ENCODE measurements around the gene ZBTB7A.
"Not testable (repeated sequence)": the region's sequence is repeated elsewhere in the genome, so short reads cannot be mapped to it uniquely, and the experiment has no call there.

The ZBTB7A gene

DNA sequence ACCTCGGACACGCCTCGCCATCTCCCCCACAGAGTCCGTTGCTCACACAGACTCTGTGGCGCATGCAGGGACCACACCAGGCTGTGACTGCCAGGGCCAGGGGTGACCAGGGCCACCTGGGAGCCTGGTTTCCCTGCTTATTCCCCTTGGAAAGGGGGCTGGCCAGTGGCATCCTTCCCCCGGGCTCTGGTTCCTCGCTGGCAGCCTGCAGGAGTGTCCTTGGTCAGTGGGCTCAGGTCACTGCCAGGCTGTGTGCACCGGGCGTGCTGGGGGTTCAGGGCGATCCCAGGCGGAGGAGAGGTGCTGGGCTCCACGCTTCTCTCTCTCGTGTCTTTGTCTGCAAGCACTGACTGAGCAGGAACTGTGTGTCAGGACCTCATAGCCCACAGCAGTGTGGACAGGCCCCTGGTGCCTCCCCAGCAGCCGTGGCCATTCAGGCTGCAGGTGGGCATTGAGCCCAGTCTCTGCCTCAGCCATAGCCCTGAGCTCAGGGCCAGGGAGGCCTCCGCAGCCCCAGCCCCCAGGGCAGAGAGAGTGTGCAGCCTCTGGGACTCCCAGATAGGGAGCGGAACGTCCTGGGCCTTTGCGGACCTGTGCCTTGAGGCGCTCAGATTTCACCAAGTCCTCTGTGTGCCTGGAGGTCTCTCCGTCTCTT is 52.7 kb downstream of the ZBTB7A start:
- Histone ChIP-seq H3K4me1 (ENCODE audit: insufficient read depth, low read length, poor library complexity, severe bottlenecking) (peaks cover 17% of the 10 kb centered on the region), H4K20me1 (ENCODE audit: insufficient read depth, low read length, poor library complexity, severe bottlenecking) (peaks cover 44% of the 10 kb centered on the region)
- TF ChIP-seq EZH2phosphoT487 (IDR thresholded peaks at IDR 0.05; ENCODE audit: borderline replicate concordance) = no peak
- TF ChIP-seq, protein P1, sequence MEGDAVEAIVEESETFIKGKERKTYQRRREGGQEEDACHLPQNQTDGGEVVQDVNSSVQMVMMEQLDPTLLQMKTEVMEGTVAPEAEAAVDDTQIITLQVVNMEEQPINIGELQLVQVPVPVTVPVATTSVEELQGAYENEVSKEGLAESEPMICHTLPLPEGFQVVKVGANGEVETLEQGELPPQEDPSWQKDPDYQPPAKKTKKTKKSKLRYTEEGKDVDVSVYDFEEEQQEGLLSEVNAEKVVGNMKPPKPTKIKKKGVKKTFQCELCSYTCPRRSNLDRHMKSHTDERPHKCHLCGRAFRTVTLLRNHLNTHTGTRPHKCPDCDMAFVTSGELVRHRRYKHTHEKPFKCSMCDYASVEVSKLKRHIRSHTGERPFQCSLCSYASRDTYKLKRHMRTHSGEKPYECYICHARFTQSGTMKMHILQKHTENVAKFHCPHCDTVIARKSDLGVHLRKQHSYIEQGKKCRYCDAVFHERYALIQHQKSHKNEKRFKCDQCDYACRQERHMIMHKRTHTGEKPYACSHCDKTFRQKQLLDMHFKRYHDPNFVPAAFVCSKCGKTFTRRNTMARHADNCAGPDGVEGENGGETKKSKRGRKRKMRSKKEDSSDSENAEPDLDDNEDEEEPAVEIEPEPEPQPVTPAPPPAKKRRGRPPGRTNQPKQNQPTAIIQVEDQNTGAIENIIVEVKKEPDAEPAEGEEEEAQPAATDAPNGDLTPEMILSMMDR (conservative IDR thresholded peaks at IDR 0.05; ENCODE audit: low read length) = no peak

DNA sequence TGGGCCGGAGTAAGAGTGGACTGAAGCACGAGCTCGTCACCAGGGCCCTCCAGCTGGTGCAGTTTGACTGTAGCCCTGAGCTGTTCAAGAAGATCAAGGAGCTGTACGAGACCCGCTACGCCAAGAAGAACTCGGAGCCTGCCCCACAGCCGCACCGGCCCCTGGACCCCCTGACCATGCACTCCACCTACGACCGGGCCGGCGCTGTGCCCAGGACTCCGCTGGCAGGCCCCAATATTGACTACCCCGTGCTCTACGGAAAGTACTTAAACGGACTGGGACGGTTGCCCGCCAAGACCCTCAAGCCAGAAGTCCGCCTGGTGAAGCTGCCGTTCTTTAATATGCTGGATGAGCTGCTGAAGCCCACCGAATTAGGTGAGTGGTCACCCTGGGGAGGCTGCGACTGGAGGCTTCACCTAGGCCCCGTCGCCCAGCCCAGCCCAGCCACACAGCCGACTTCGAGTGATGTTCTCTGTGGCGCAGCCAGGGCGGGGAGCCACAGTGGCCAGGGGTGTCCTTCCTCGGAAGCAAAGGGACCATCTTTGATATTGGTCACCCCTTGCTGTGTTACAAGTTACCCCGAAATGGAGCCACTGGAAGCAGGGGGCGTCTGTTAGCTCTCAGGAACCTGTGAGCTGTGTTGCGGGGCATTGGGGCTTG is 53.6 kb downstream of the ZBTB7A start:
- H3K36me3 ChIP-seq (ENCODE audit: insufficient read depth, low read length) = peaks cover 20% of the 10 kb centered on the region; the same call in 1 of the 2 replicates
- no peak overlapping the region for H3K9ac ChIP-seq (ENCODE audit: low read depth, low read length, poor library complexity, severe bottlenecking)
- peaks cover 53% of the 10 kb centered on the region for H4K20me1 ChIP-seq (ENCODE audit: insufficient read depth, low read length, poor library complexity, severe bottlenecking)
- no peaks in the 10 kb centered on the region for H3K9me2 ChIP-seq (replicated peaks; ENCODE audit: low read depth, low read length)
- peaks cover 87% of the 10 kb centered on the region for H3K79me2 ChIP-seq (ENCODE audit: insufficient read depth, low read length)
- H3K27me3 ChIP-seq (ENCODE audit: insufficient read depth, low read length, poor library complexity, severe bottlenecking) = no peaks in the 10 kb centered on the region
- no peak overlapping the region for H2AFZ ChIP-seq (ENCODE audit: low read length)
- H3K4me3 ChIP-seq (ENCODE audit: low read length, poor library complexity, severe bottlenecking) = no peak overlapping the region
- no peaks in the 10 kb centered on the region for H3F3A ChIP-seq (ENCODE audit: low read depth)
- TF ChIP-seq, protein P1 (conservative IDR thresholded peaks at IDR 0.05; ENCODE audit: low read length) = no peak
- TF ChIP-seq EZH2phosphoT487 (IDR thresholded peaks at IDR 0.05; ENCODE audit: borderline replicate concordance) = no peak
- H3K4me2 ChIP-seq (ENCODE audit: low read depth, low read length, poor library complexity, severe bottlenecking) = no peak overlapping the region
- H3K4me1 ChIP-seq (ENCODE audit: insufficient read depth, low read length, poor library complexity, severe bottlenecking) = peaks cover 23% of the 10 kb centered on the region
- H3K9me3 ChIP-seq (ENCODE audit: insufficient read depth, low read depth, low read length) = no peaks in the 10 kb centered on the region

More for the DNA sequence above, 52.7 kb downstream of the ZBTB7A start:
- H3K9me2 ChIP-seq (replicated peaks; ENCODE audit: low read depth, low read length) = no peaks in the 10 kb centered on the region
- peaks cover 20% of the 10 kb centered on the region; the same call in 1 of the 2 replicates for H3K36me3 ChIP-seq (ENCODE audit: insufficient read depth, low read length)
- no peak overlapping the region for H3K9ac ChIP-seq (ENCODE audit: low read depth, low read length, poor library complexity, severe bottlenecking)
- no peaks in the 10 kb centered on the region for H3K9me3 ChIP-seq (ENCODE audit: insufficient read depth, low read depth, low read length)
- no peak overlapping the region for H3K4me2 ChIP-seq (ENCODE audit: low read depth, low read length, poor library complexity, severe bottlenecking)
- H3K27me3 ChIP-seq (ENCODE audit: insufficient read depth, low read length, poor library complexity, severe bottlenecking) = no peaks in the 10 kb centered on the region
- H3F3A ChIP-seq (ENCODE audit: low read depth) = no peaks in the 10 kb centered on the region
- no peak overlapping the region for H2AFZ ChIP-seq (ENCODE audit: low read length)
- no peak overlapping the region for H3K4me3 ChIP-seq (ENCODE audit: low read length, poor library complexity, severe bottlenecking)
- peaks cover 87% of the 10 kb centered on the region for H3K79me2 ChIP-seq (ENCODE audit: insufficient read depth, low read length)

DNA sequence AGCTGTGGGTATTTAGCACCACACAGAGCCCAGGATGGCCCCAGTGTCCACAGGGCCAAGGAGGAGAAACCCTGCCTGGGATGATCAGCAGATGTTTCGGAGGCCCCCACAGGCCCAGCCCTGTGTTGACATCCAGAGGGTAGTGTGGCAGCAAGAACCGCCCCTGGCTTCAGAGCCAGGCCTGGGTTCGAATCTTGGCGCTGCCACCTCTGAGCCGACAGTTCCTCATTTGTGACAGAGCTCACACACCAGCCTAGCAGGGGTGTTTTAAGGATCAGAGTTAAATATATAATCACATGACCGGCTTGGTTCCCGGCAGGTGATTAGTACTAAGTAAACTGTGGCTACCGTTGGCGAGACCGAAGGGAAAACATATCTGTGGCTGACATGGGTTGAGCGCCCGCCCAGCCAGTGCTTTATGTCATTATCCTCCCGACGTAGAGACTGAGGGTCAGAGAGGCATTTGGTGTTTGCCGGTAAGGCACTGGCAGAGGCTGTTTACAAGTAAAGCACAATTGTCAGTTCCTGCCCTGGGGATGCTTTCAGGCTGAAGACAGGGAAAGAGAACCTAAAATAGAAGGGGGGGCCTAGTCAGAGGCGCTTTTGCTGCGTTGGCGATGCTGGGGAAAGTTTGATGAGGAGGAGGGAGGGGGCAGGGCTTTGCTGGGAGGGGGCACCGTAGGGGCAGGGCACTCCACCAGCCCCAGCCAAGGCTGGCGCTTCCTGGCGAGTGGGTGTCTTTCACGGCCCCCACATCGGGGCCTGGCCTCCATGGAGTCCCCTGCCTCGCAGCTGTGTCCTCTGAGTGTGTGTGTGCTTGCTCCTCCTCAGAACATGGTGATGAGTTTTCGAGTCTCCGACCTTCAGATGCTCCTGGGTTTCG is 54.4 kb downstream of the ZBTB7A start:
- H4K20me1 ChIP-seq (ENCODE audit: insufficient read depth, low read length, poor library complexity, severe bottlenecking) = peaks cover 55% of the 10 kb centered on the region
- H3K4me3 ChIP-seq (ENCODE audit: low read length, poor library complexity, severe bottlenecking) = no peak overlapping the region
- peaks cover 20% of the 10 kb centered on the region; the same call in 1 of the 2 replicates for H3K36me3 ChIP-seq (ENCODE audit: insufficient read depth, low read length)
- H3K4me2 ChIP-seq (ENCODE audit: low read depth, low read length, poor library complexity, severe bottlenecking) = no peak overlapping the region
- peaks cover 23% of the 10 kb centered on the region for H3K4me1 ChIP-seq (ENCODE audit: insufficient read depth, low read length, poor library complexity, severe bottlenecking)
- TF ChIP-seq EZH2phosphoT487 (IDR thresholded peaks at IDR 0.05; ENCODE audit: borderline replicate concordance) = no peak
- TF ChIP-seq, protein P1 (conservative IDR thresholded peaks at IDR 0.05; ENCODE audit: low read length) = no peak
- H3K9me3 ChIP-seq (ENCODE audit: insufficient read depth, low read depth, low read length) = no peaks in the 10 kb centered on the region
- no peaks in the 10 kb centered on the region for H3K9me2 ChIP-seq (replicated peaks; ENCODE audit: low read depth, low read length)
- H2AFZ ChIP-seq (ENCODE audit: low read length) = no peak overlapping the region
- no peak overlapping the region for H3K9ac ChIP-seq (ENCODE audit: low read depth, low read length, poor library complexity, severe bottlenecking)
- peaks cover 89% of the 10 kb centered on the region for H3K79me2 ChIP-seq (ENCODE audit: insufficient read depth, low read length)
- H3F3A ChIP-seq (ENCODE audit: low read depth) = no peaks in the 10 kb centered on the region
- H3K27me3 ChIP-seq (ENCODE audit: insufficient read depth, low read length, poor library complexity, severe bottlenecking) = no peaks in the 10 kb centered on the region

DNA sequence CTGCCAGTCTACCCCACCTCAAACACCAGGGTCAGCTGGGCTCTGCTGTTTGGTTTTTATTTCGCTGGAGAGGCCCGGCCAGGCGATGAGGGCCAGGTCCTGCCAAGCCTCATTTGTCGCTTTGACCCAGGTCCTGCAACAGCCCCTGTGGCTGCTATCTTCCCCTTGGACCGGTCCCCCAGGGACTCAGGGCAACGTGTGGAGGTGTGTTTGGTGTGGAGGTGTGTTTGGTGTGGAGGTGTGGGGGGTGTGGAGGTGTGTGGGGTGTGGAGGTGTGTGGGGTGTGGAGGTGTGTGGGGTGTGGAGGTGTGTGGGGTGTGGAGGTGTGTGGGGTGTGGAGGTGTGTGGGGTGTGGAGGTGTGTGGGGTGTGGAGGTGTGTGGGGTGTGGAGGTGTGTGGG is 55.3 kb downstream of the ZBTB7A start:
- not testable (repeated sequence) for H3F3A ChIP-seq (ENCODE audit: low read depth); H3K9me3 ChIP-seq (ENCODE audit: insufficient read depth, low read depth, low read length); H3K27me3 ChIP-seq (ENCODE audit: insufficient read depth, low read length, poor library complexity, severe bottlenecking); H3K9me2 ChIP-seq (replicated peaks; ENCODE audit: low read depth, low read length); H2AFZ ChIP-seq (ENCODE audit: low read length)
- Histone ChIP-seq H3K4me3 (ENCODE audit: low read length, poor library complexity, severe bottlenecking) (peak overlapping the region; percentile 40), H3K79me2 (ENCODE audit: insufficient read depth, low read length) (peaks cover 87% of the 10 kb centered on the region), H3K4me2 (ENCODE audit: low read depth, low read length, poor library complexity, severe bottlenecking) (peak overlapping the region; percentile 100), H3K4me1 (ENCODE audit: insufficient read depth, low read length, poor library complexity, severe bottlenecking) (peaks cover 27% of the 10 kb centered on the region), H3K36me3 (ENCODE audit: insufficient read depth, low read length) (peaks cover 20% of the 10 kb centered on the region; the same call in 1 of the 2 replicates), H3K9ac (ENCODE audit: low read depth, low read length, poor library complexity, severe bottlenecking) (peak overlapping the region; percentile 89), H4K20me1 (ENCODE audit: insufficient read depth, low read length, poor library complexity, severe bottlenecking) (peaks cover 51% of the 10 kb centered on the region)

All from Loucy (cell line).